Stimulated activated CD8-positive, alpha-beta memory T cell treated with anti-CD3 and anti-CD28 coated beads, Interleukin-15, amount 100 ng/mL, for 48 hours (primary cell): ENCODE results near the gene DAPP1.
"Not testable (repeated sequence)": the region's sequence is repeated elsewhere in the genome, so short reads cannot be mapped to it uniquely, and the experiment has no call there.

Experiments used
- DNase-seq, 2 donors: peaks; one replicate each; pipeline ENCODE4 v3.0.0-alpha.2; 2020; ENCODE audit warnings: low read depth in 2 of 2

Gene DAPP1

DNA sequence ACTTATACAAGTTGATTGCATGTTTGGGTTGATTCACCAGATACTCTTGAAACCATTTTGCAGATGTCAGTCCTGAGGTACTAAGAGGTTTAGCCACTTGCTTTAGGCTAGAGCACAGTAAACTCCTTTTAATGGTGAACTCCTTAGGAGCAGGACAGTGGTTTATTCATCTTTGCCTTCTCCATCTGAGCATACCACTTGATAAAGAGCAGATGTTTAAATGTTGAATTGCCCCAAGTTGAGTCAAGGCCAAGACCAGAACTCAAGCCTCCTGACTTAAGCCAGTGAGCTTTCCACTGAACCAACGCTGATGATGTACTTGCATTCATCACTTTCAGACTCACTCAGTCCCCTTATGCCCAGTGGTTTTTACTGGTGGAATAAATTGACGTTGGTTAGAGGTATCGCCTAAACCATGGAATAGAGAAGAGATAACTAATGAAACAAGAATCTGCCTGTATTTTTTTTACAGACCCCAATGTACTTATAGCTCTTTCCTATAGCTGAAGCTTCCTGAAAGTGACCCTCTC lies 7.5 kb downstream of the DAPP1 start:
- DNase-seq, result no peak

- DNase-seq, result no peak
These were observed 8.6 kb downstream of the DAPP1 start for GRCh38 chr4:99825272-99825671.

GRCh38 chr4:99826016-99826415 lies 9.4 kb downstream of the DAPP1 start:
- no peak for DNase-seq

DNA sequence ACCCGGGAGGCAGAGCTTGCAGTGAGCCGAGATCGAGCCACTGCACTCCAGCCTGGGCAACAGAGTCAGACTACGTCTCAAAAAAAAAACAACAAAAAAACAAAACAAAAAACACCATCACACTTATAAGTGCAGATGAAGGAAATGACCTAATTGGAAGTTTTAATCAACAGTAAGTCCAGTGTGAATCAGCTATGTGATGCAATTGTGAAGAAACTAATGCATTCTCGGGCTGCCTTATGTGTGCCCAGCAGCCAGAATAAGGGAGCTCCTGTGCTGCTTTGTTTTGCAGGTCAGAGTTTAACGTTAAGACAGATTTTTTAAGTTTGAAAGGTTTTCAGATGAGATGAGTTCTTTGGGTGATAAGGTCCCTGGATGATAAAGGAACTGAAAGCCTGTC lies 10.8 kb downstream of the DAPP1 start:
- no peak for DNase-seq

- no peak for DNase-seq
These were observed 11.2 kb downstream of the DAPP1 start for GRCh38 chr4:99827857-99828256.

DNA sequence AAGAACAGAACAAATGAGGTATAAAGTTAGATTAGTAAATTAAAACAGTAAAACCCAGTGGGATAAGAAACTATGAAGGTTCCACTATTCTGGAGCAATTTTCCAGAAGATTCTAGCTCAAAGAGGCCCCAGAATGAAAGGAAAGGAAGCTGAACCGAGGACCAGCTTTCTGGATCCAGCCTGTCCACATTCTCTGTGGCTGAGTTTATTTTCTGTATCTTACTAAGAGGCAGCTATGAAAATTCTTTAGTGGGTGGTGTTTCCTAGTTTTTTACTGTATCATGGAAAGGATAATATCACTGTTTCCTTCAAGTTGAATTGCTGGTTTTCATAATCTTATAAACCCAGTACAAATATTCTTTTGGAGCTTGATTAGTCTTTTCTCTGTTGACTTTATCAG lies 11.8 kb downstream of the DAPP1 start:
- DNase-seq, result no peak

- not testable (repeated sequence) for DNase-seq
These were observed 13.4 kb downstream of the DAPP1 start for GRCh38 chr4:99830051-99830450.

DNA sequence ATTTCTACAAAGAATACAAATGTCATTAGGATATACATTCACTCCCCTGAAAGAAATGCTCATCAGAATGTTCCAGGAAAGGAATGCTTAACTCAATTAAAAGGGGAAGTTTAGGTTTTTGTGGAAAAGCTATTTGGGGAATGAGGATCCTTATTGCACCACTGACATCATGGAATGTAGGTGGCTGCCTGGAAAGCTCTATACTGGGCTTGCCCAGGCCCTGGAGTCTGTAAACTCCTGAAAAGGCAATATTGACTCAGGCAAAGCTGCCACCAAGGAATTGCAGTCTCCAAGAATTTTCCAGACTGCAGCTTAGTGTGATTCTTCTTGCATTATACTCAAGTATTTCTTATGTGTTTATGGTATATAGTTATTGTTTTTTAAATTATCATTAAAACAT lies 15.7 kb downstream of the DAPP1 start:
- no peak for DNase-seq

GRCh38 chr4:99832758-99833157 lies 16.1 kb downstream of the DAPP1 start:
- no peak for DNase-seq

DNA sequence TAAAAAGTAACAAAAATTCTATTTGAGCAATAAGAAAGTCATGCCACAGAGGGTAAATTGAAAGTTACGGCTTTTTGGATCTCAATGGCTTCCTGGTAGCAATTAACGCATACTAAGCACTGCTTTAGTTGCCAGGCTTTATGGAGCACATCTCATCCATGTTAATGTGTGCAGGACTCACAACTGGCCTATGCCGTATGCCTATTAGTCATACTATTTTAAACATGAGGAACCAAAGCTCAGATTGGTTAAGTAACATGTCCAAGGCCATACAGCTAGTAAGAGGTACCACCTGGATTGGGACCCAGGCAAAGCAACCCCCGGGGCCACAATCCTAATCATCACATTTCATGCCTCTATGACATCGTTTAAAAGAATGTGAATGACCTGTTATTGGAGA lies 17.1 kb downstream of the DAPP1 start:
- no peak for DNase-seq

DNA sequence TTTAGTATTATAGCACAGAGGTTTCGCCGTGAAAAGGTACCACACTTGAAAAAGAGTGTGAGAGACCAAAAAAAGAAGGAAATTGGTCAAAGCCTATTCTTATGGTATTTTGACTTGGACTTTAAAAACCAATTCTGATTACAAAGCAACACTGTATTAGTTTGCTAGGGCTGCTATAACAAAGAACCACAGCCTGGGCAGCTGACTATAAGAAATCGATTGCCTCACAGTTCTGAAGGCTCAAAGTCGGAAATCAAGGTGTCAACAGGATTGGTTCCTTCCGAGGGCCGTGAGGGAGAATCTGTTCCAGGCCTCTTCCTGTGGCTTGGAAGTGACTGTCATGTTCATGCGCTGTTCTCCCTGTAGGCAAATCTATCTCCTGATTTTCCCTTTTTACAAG lies 17.9 kb downstream of the DAPP1 start:
- no peak for DNase-seq

- DNase-seq, result no peak
These were observed 19.3 kb downstream of the DAPP1 start for GRCh38 chr4:99835942-99836341.

DNA sequence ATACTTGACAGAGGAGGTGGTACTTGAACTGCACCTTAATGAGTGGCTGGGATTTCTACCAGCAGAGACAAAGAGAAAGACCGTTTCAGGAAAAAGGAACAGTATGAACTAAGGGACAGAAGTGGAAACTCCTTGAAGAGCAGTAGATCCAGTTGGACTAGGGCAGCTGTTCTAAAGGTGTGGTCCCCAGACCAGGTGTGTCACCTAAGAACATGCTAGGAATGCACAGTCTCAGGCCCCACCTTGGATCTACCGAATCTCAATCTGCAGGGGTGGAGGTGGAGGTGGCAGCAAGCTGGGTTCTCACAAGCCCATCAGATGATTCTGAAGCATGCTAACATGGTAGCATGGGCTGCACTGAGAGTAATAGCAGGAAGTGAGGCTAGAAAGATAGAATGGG lies 22.3 kb downstream of the DAPP1 start:
- no peak for DNase-seq

- DNase-seq, result no peak
These were observed 24.5 kb downstream of the DAPP1 start for GRCh38 chr4:99841129-99841528.

- no peak for DNase-seq
These were observed 26.8 kb downstream of the DAPP1 start for GRCh38 chr4:99843413-99843812.

DNA sequence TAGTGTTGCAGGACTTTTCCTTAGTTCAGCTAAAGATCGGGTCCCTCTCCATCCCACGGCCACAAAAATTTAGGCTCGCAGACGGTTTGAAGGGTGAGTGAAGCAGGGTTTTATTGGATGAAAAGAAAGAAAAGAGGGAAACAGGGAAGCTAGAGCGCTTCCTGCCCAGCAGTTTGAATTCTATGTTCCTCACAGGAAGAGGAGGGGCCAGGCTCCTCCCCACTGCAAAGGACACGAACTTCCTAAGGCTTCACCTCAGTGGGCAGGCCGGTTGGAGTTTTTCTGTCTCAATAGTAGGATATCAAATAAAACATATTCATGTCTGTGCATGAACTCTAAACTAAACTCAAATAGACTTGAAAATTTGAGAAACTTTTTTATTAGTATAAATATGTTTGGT lies 27.4 kb downstream of the DAPP1 start:
- no peak for DNase-seq

GRCh38 chr4:99845179-99845578 lies 28.6 kb downstream of the DAPP1 start:
- no peak for DNase-seq

DNA sequence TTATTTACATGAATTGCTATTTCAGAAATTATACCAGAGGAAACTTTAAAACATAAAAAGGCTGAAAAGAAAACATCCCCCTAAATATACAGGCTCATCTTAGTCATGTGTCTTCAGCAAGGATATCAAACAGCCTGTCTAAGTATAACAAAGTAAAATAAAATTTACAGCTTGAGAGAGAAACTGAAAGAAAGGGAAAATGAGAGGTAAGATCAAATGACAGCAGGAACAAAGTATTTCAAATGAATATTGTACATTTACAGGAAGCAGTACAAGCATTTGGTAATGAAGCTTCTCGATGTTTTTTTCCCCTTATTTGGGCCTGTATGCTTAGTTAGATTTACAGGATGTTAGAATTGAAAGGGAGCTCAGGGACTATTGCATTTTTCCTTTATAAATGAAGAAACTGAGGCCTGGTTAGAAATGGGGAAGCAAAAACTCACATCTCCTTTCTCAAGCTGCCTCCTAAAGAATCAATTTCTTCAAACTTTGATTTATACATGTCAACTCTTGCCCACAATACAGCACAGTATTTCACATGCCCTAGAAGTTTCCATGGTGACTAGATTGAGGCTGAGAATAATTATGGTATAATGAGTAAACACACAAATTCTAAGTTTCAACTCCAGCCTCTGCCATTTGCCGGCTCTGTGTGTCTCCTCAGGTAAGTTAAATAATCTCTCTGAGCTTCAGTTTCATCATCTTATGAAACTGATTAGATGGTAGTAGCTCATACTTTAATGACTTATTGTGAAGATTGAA lies 29.3 kb downstream of the DAPP1 start:
- DNase-seq, result no peak

DNA sequence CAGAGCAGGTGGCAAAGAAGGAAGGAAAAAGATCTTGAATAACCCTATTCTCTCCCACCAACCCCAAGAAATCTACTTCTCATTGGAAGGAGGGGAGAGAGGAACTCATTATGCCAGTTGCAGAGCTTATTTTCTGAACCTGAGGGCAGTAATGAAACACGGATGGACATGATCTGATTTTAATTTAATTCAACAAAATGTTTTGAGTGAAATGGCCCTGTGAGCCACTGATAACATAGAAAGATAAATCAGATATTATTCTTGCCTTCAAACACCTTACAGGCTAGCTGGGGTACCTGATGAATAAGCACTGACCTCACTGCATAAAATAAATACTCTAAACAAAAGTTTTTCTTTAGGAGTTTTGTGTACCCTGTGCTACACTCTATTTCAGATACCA lies 30.3 kb downstream of the DAPP1 start:
- DNase-seq, result no peak

- no peak for DNase-seq
These were observed 30.8 kb downstream of the DAPP1 start for GRCh38 chr4:99847362-99847976.

DNA sequence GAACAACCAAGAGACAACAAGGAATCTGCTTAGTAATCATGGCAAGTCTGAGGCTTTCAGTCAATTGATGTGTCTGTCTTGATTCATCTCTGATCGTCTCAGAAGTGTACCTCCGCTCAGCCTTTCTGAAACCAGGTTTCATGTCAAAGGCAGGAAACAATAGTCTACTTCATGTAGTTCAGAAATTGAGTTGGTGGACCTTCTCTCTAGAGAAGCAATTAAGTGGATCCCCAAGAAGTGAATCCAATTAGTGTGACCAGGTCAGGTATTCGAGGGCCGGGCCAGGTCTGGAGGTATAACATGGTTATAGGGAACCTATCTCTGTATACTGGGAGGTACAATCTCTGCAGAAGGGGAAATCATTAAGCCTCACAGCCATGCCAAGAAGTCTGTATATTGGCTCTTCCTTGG lies 32.0 kb downstream of the DAPP1 start:
- DNase-seq, result no peak

DNA sequence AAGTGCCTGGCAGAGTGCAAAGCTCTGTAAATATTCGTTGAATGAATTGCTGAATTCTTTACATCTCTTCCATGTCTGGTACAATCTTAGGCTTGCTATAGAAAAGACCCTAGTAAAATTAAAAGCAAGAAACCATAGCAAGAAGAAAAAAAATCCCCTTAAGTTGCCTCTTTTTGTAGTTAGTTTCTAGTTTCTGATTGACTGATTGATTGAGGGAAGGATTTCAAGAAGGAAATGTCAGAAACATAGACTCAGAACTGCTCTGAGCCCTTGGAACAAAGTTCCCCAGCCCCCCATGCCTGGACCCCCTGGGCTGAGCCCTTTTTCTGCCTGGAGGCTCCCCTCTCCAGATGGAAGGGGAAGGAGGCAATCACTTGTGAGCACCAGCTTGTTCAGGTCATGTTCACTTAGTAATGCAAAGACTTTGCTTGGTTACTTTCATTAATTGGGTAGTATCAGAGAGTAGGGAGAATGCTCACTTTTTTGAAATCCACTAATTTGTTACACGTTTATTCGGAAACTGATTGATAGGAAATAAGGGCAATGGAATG lies 35.6 kb downstream of the DAPP1 start:
- no peak for DNase-seq

- no peak for DNase-seq
These were observed 36.6 kb downstream of the DAPP1 start for GRCh38 chr4:99853190-99853589.
